Activated naive CD4-positive, alpha-beta T cell treated with anti-CD3 and anti-CD28 coated beads for 36 hours (primary cell): ENCODE data around the gene IRGC. TPM values are rescaled to one million over a fixed set of nuclear protein-coding genes. Genes with fewer than 3 reads are reported as not detected.
"Not testable (repeated sequence)": the region's sequence is repeated elsewhere in the genome, so short reads cannot be mapped to it uniquely, and the experiment has no call there.

Experiments used
- CTCF ChIA-PET: fragments of 350-600 bp; sonication (Branson Sonifier 250); formaldehyde crosslinking; loops from one replicate; lab custom pipeline; 2021; ENCODE audit warnings: antibody characterized with exemption; lab: Charles Lee
- DNase-seq: peaks from one replicate; pipeline ENCODE4 v3.0.0-alpha.2; 2020
- H3K27ac Mint-ChIP-seq: one replicate; pipeline ENCODE4 v1.8.0; 2021; ENCODE audit warnings: mild to moderate bottlenecking, mixed read lengths
- H3K27me3 Mint-ChIP-seq: one replicate; pipeline ENCODE4 v1.8.0; 2021; ENCODE audit warnings: low read depth, mixed read lengths
- H3K36me3 Mint-ChIP-seq: one replicate; pipeline ENCODE4 v1.8.0; 2021; ENCODE audit warnings: low read depth, mixed read lengths
- H3K4me1 Mint-ChIP-seq: one replicate; pipeline ENCODE4 v1.8.0; 2021; ENCODE audit warnings: low read depth, mixed read lengths
- H3K4me3 Mint-ChIP-seq: one replicate; pipeline ENCODE4 v1.8.0; 2021; ENCODE audit warnings: mild to moderate bottlenecking, moderate library complexity, mixed read lengths
- H3K9me3 Mint-ChIP-seq: one replicate; pipeline ENCODE4 v1.8.0; 2021; ENCODE audit warnings: mixed read lengths
- intact Hi-C: fragments of 100-400 bp; cut with micrococcal nuclease; formaldehyde crosslinking; loops from one replicate; pipeline ENCODE4 v1.15.1; 2023
- total RNA-seq, 2 experiments: library from RNA; stranded (reverse); gene quantifications; one replicate each; pipeline ENCODE4 v1.2.3, GENCODE V29; 2021

IRGC gene
- total RNA-seq, 2 experiments from 2014 or later = not detected

DNA sequence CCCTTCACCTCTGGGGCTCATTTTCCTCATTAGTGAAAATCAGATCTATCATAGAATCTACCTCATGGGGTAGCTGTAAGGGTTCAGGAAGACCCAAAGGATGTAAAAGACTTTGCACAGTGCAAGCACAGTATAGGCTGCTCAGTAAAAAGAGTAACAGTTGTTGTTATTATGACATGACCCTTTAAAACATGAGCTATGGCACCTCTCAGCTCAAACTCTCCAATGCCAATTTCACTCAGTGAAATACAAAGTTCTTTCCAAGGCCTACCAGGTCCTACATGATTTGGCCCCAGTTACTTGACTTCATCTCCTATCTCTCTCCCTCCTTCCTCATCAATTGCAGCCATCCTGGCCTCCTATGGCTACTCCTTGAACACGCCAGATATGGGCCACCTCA, 34.0 kb downstream of the IRGC start:
- Mint-ChIP-seq H3K27ac (peak overlapping the region; percentile 57), H3K27me3 (no peaks in the 10 kb centered on the region), H3K4me1 (peaks cover 52% of the 10 kb centered on the region), H3K9me3 (no peaks in the 10 kb centered on the region), H3K4me3 (no peak overlapping the region), H3K36me3 (peaks cover 50% of the 10 kb centered on the region)
- CTCF ChIA-PET = interaction anchor here (0.5 to 1.5 kb wide), 9 partner anchors 15 to 462 kb away, joined by 3 to 8 read pairs (median 4); partner anchors contain the start of gene ZNF227
- intact Hi-C loops = no loop called here
- no peak for DNase-seq

- Mint-ChIP-seq H3K4me1 (peaks cover 52% of the 10 kb centered on the region), H3K27ac (peak overlapping the region; percentile 100), H3K36me3 (peaks cover 52% of the 10 kb centered on the region), H3K9me3 (no peaks in the 10 kb centered on the region), H3K4me3 (no peak overlapping the region), H3K27me3 (no peaks in the 10 kb centered on the region)
- intact Hi-C loops = no loop called here
- CTCF ChIA-PET = interaction anchor here (1.3 to 4.8 kb wide), 4 partner anchors 10 to 34 kb away, joined by 6 to 48 read pairs (median 12); no protein-coding TSS in a partner anchor
- no peak for DNase-seq
Measured at GRCh38 chr19:43751466-43752220, 35.8 kb downstream of the IRGC start.

DNA sequence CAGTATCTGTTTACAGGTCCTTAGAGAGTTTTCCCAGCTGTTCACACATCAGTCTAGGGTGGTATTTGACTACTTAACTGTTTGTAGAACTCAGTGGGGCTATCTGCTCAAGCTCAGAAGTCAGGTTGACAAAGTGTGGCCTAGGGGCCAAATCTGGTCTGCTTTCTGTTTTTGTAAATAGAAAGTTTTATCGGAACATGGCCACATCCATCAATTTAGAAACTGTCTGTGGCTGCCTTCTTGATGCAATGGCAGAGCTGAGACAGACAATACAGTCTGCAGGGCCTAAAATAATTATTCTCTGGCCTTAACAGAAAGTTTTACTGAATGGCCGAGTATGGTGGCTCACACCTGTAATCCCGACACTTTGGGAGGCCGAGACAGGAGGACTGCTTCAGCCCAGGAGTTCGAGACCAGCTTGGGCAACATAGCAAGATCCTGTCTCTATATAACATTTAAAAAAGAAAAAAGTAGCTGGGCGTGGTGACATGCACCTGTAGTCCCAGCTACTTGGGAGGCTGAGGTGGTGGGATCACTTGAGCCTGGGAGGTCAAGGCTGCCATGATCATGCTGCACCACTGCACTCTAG, 36.5 kb downstream of the IRGC start:
- H3K36me3 Mint-ChIP-seq = peaks cover 55% of the 10 kb centered on the region
- intact Hi-C loops = no loop called here
- peaks cover 58% of the 10 kb centered on the region for H3K4me1 Mint-ChIP-seq
- H3K9me3 Mint-ChIP-seq = no peaks in the 10 kb centered on the region
- CTCF ChIA-PET = interaction anchor here (0.5 to 4.8 kb wide), 8 partner anchors 8 to 81 kb away, joined by 3 to 48 read pairs (median 6); partner anchors contain the start of gene KCNN4
- peak overlapping the region; percentile 99 for H3K4me3 Mint-ChIP-seq
- peak overlapping the region; percentile 100 for H3K27ac Mint-ChIP-seq
- H3K27me3 Mint-ChIP-seq = no peaks in the 10 kb centered on the region
- no peak for DNase-seq

DNA sequence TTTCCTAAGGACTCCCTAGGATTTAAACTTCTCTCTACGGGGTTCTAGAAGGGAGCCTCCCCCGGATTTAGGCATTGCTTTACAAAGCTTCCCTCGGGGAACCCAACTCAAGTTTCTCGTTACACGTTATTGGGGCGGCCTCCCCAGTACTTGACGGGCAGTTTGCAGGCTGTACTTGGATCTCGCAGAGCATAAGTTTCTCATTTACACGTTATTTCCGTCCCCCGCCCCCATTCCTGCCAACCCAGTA, 38.3 kb downstream of the IRGC start:
- intact Hi-C loops = loop anchor here (1.0 to 2.0 kb wide), 10 partner anchors 11 to 995 kb away; partner anchors contain the start of genes BCL3, IRGQ, ZNF428 and ZNF576
- peak; percentile 97 for DNase-seq
- Mint-ChIP-seq H3K4me3 (peak overlapping the region; percentile 99), H3K36me3 (peaks cover 50% of the 10 kb centered on the region), H3K27ac (peak overlapping the region; percentile 100), H3K4me1 (peaks cover 60% of the 10 kb centered on the region), H3K27me3 (no peaks in the 10 kb centered on the region), H3K9me3 (no peaks in the 10 kb centered on the region)
- CTCF ChIA-PET = interaction anchor here (0.5 to 4.8 kb wide), 5 partner anchors 9 to 1144 kb away, joined by 3 to 48 read pairs (median 3); no protein-coding TSS in a partner anchor

- peak; percentile 98 for DNase-seq
- Mint-ChIP-seq H3K27ac (peak within 1 kb of the TSS; percentile 100), H3K4me3 (peak within 1 kb of the TSS; percentile 99), H3K9me3 (no peaks in the 10 kb centered on the region), H3K36me3 (peaks cover 49% of the 10 kb centered on the region), H3K27me3 (no peaks in the 10 kb centered on the region), H3K4me1 (peaks cover 64% of the 10 kb centered on the region)
- CTCF ChIA-PET = interaction anchor here (0.9 to 4.8 kb wide), 4 partner anchors 8 to 30 kb away, joined by 3 to 48 read pairs (median 6); no protein-coding TSS in a partner anchor
- intact Hi-C loops = loop anchor here (1.0 to 2.0 kb wide), 10 partner anchors 11 to 994 kb away; partner anchors contain the start of genes BCL3, IRGQ, ZNF428 and ZNF576
Measured at GRCh38 chr19:43754503-43755255, 38.8 kb downstream of the IRGC start, which contains the start of gene SMG9. Gene SMG9, minus strand, starts transcription at chr19:43754962. Its CDS starts 4,221 bp downstream, at chr19:43750741.

GRCh38 chr19:43755256-43755801, 39.5 kb downstream of the IRGC start:
- peak; percentile 92 for DNase-seq
- Mint-ChIP-seq H3K4me1 (peaks cover 60% of the 10 kb centered on the region), H3K9me3 (no peaks in the 10 kb centered on the region), H3K27ac (peak overlapping the region; percentile 100), H3K36me3 (peaks cover 45% of the 10 kb centered on the region), H3K4me3 (peak overlapping the region; percentile 99), H3K27me3 (no peaks in the 10 kb centered on the region)
- intact Hi-C loops = loop anchor here (2.0 kb wide), 2 partner anchors 231 to 993 kb away; partner anchors contain the start of gene BCL3
- CTCF ChIA-PET = interaction anchor here (0.7 to 4.8 kb wide), 5 partner anchors 8 to 29 kb away, joined by 3 to 48 read pairs (median 5); no protein-coding TSS in a partner anchor

GRCh38 chr19:43759515-43759914, 43.6 kb downstream of the IRGC start:
- intact Hi-C loops = no loop called here
- CTCF ChIA-PET = no interaction called here

GRCh38 chr19:43760941-43761340, 45.1 kb downstream of the IRGC start:
- H3K36me3 Mint-ChIP-seq = peaks cover 36% of the 10 kb centered on the region
- CTCF ChIA-PET = interaction anchor here (2.0 to 9.7 kb wide), 2 partner anchors 9 to 17 kb away, joined by 6 to 113 read pairs; partner anchors contain the start of gene KCNN4
- no peak overlapping the region for H3K4me3 Mint-ChIP-seq
- no peaks in the 10 kb centered on the region for H3K9me3 Mint-ChIP-seq
- H3K27me3 Mint-ChIP-seq = no peaks in the 10 kb centered on the region
- H3K27ac Mint-ChIP-seq = no peak overlapping the region
- peaks cover 74% of the 10 kb centered on the region for H3K4me1 Mint-ChIP-seq
- intact Hi-C loops = no loop called here
- no peak for DNase-seq

More at GRCh38 chr19:43759515-43759914, 43.6 kb downstream of the IRGC start:
- Mint-ChIP-seq H3K36me3 (peaks cover 35% of the 10 kb centered on the region), H3K9me3 (no peaks in the 10 kb centered on the region), H3K27me3 (no peaks in the 10 kb centered on the region), H3K4me1 (peaks cover 61% of the 10 kb centered on the region), H3K4me3 (no peak overlapping the region), H3K27ac (peak overlapping the region; percentile 61)
- no peak for DNase-seq

DNA sequence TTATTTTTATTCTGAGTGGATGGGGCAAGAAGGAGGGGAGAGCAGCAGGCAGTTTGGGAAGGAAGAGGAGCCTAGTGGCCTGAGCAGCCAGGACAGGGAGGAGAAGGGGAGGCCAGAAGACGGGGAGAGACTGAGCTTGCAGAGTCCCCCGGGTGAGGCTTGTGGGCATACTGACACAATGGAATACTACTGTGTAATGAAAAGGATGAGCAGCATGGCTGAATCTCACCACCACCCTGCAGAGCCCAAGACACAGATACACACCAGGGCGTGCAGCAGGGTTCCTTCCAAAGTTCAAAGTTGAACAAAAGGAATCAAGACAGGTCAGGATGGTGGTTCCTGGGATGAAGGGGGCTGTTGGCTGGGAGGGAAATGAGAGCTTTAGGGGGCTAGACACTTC, 46.9 kb downstream of the IRGC start:
- peaks cover 74% of the 10 kb centered on the region for H3K4me1 Mint-ChIP-seq
- peaks cover 34% of the 10 kb centered on the region for H3K36me3 Mint-ChIP-seq

GRCh38 chr19:43763473-43763939, 47.6 kb downstream of the IRGC start:
- Mint-ChIP-seq H3K9me3 (no peaks in the 10 kb centered on the region), H3K4me3 (peak overlapping the region; percentile 33), H3K27ac (peak overlapping the region; percentile 87), H3K27me3 (no peaks in the 10 kb centered on the region), H3K4me1 (peaks cover 75% of the 10 kb centered on the region), H3K36me3 (peaks cover 38% of the 10 kb centered on the region)
- CTCF ChIA-PET = interaction anchor here (0.6 to 9.7 kb wide), 5 partner anchors 9 to 130 kb away, joined by 3 to 113 read pairs (median 6); partner anchors contain the start of genes KCNN4 and SMG9
- intact Hi-C loops = no loop called here
- DNase-seq = peak; percentile 42

More for the DNA sequence above, 46.9 kb downstream of the IRGC start:
- no peaks in the 10 kb centered on the region for H3K27me3 Mint-ChIP-seq
- CTCF ChIA-PET = interaction anchor here (0.6 to 9.7 kb wide), 7 partner anchors 9 to 168 kb away, joined by 3 to 113 read pairs (median 6); partner anchors contain the start of genes KCNN4 and SMG9
- no peak overlapping the region for H3K4me3 Mint-ChIP-seq
- intact Hi-C loops = no loop called here
- H3K27ac Mint-ChIP-seq = peak overlapping the region; percentile 87
- no peak for DNase-seq
- H3K9me3 Mint-ChIP-seq = no peaks in the 10 kb centered on the region

GRCh38 chr19:43764684-43765083, 48.8 kb downstream of the IRGC start:
- Mint-ChIP-seq H3K27ac (peak overlapping the region; percentile 100), H3K36me3 (peaks cover 50% of the 10 kb centered on the region), H3K4me1 (peaks cover 77% of the 10 kb centered on the region), H3K4me3 (peak overlapping the region; percentile 39)
- not testable (repeated sequence) for H3K9me3 Mint-ChIP-seq, H3K27me3 Mint-ChIP-seq, DNase-seq
- CTCF ChIA-PET = interaction anchor here (0.6 to 9.7 kb wide), 8 partner anchors 12 to 240 kb away, joined by 3 to 113 read pairs (median 8); partner anchors contain the start of genes KCNN4 and SMG9
- intact Hi-C loops = loop anchor here (1.0 to 5.0 kb wide), 8 partner anchors 10 to 988 kb away; partner anchors contain the start of genes SMG9 and ZNF575
